GM19397 (cell line): ENCODE results near the gene CA12.
A peak's percentile ranks its signal among the peaks of the same experiment; 100 is the strongest.

Experiments
- ATAC-seq: cut with Tn5 transposase; IDR thresholded peaks from one replicate; pipeline ENCODE4 v1.9.1; 2021; ENCODE audit warnings: mild to moderate bottlenecking, moderate library complexity; ENCODE audit not compliant: unreplicated experiment

Gene CA12

GRCh38 chr15:63277038-63277892 lies 104.4 kb downstream of the CA12 start, which contains the start of gene APH1B:
APH1B (plus strand) TSS chr15:63277605; CDS start chr15:63277624, 19 bp downstream.
- peak; percentile 83 for ATAC-seq

- ATAC-seq, result no peak
Measured at GRCh38 chr15:63276342-63277037, 105.2 kb downstream of the CA12 start.

- no peak for ATAC-seq
Measured at GRCh38 chr15:63274427-63274826, 107.2 kb downstream of the CA12 start.
